OCI-LY7 (cell line): ENCODE results near the gene LGR6.

Source experiments
- CTCF ChIP-seq: fragments of 200-600 bp; sonication (generic); conservative IDR thresholded peaks from 2 replicates; pipeline ENCODE4 v1.5.1; 2014; ENCODE audit warnings: mild to moderate bottlenecking, antibody characterized with exemption, low read length, moderate library complexity, mixed read lengths
- EZH2phosphoT487 ChIP-seq: fragments of 200-600 bp; sonication (generic); IDR thresholded peaks from 2 replicates; pipeline ENCODE4 v1.6.1; 2018; ENCODE audit warnings: low read depth, borderline replicate concordance, mild to moderate bottlenecking, mixed run types, antibody characterized with exemption, low read length, moderate library complexity, mixed read lengths

DNA sequence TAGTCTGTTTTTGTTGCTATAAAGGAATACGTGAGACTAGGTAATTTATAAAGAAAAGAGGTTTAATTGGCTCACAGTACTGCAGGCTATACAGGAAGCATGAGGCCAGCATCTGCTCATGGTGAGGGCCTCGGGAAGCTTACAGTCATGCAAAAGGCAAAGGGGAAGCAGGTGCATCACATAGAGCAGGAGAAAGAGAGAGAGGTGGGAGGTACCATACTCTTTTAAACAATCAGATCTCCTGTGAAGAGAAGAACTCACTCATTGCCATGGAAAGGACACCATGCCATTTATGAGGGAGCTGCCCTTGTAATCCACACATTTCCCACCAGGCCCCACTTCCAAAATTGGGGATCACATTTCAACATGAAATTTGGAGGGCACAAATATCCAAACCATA, 167.6 kb downstream of the LGR6 start:
- TF ChIP-seq CTCF (no peak), EZH2phosphoT487 (no peak)
